ENCODE data around the gene PP2D1.
"Not testable (repeated sequence)": the region's sequence is repeated elsewhere in the genome, so short reads cannot be mapped to it uniquely, and the experiment has no call there.

Gene PP2D1

GRCh38 chr3:20040548-20041196 is 28.6 kb upstream of the PP2D1 start:
- in situ Hi-C loops (cut with MboI; ENCODE audit: low sequenced_read_pairs): no loop called here

DNA sequence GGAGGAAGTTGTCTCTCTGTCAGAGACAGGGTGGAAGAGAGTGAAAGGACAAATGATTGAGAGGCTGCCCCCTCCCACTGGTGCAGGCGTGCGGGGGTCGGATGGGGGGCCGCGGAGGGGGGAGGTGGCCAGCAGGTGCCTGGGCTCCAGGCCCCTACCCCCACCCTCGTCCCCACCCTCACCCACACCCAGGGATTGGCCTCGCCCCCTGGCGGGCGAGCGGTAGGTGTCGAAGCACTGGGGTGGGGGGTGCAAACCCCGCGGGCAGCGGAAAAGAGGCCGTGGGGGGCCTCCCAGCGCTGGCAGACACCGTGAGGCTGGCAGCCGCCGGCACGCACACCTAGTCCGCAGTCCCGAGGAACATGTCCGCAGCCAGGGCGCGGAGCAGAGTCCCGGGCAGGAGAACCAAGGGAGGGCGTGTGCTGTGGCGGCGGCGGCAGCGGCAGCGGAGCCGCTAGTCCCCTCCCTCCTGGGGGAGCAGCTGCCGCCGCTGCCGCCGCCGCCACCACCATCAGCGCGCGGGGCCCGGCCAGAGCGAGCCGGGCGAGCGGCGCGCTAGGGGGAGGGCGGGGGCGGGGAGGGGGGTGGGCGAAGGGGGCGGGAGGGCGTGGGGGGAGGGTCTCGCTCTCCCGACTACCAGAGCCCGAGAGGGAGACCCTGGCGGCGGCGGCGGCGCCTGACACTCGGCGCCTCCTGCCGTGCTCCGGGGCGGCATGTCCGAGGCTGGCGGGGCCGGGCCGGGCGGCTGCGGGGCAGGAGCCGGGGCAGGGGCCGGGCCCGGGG is 27.9 kb upstream of the PP2D1 start, which contains the start of gene KAT2B:
Gene KAT2B, plus strand, starts transcription at position 682 of the 783 bp plus-strand sequence. Its CDS starts 32 bp downstream, at position 714.
- in situ Hi-C loops (cut with MboI; ENCODE audit: low sequenced_read_pairs): no loop called here

- in situ Hi-C loops (cut with MboI; ENCODE audit: low sequenced_read_pairs): no loop called here
Measured at GRCh38 chr3:20039466-20039764, 27.4 kb upstream of the PP2D1 start.

GRCh38 chr3:20038699-20039465 is 26.8 kb upstream of the PP2D1 start:
- in situ Hi-C loops (cut with MboI; ENCODE audit: low sequenced_read_pairs): no loop called here

GRCh38 chr3:20037255-20037996 is 25.4 kb upstream of the PP2D1 start:
- in situ Hi-C loops (cut with MboI; ENCODE audit: low sequenced_read_pairs): no loop called here

- in situ Hi-C loops (cut with MboI; ENCODE audit: low sequenced_read_pairs): no loop called here
Measured at GRCh38 chr3:20035019-20035418, 23.0 kb upstream of the PP2D1 start.

DNA sequence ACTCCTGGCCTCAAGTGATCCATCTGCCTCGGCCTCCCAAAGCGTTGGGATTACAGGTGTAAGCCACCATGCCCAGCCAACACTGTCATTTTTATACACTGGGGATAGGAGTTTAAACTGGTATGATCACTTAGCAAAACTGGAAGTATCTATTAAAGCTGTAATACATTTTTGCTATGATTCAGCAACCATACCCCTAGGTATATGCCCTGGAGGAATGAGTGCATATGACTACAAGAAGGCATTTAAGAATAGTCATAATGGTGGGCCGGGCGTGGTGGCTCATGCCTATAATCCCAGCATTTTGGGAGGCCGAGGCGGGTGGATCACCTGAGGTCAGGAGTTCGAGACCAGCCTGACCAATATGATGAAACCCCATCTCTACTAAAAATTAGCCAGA is 19.9 kb upstream of the PP2D1 start:
- in situ Hi-C loops (cut with MboI; ENCODE audit: low sequenced_read_pairs): not testable (repeated sequence)

GRCh38 chr3:20028905-20029331 is 16.9 kb upstream of the PP2D1 start:
- in situ Hi-C loops (cut with MboI; ENCODE audit: low sequenced_read_pairs): no loop called here

- in situ Hi-C loops (cut with MboI; ENCODE audit: low sequenced_read_pairs): no loop called here
Measured at GRCh38 chr3:20027136-20027535, 15.1 kb upstream of the PP2D1 start.

DNA sequence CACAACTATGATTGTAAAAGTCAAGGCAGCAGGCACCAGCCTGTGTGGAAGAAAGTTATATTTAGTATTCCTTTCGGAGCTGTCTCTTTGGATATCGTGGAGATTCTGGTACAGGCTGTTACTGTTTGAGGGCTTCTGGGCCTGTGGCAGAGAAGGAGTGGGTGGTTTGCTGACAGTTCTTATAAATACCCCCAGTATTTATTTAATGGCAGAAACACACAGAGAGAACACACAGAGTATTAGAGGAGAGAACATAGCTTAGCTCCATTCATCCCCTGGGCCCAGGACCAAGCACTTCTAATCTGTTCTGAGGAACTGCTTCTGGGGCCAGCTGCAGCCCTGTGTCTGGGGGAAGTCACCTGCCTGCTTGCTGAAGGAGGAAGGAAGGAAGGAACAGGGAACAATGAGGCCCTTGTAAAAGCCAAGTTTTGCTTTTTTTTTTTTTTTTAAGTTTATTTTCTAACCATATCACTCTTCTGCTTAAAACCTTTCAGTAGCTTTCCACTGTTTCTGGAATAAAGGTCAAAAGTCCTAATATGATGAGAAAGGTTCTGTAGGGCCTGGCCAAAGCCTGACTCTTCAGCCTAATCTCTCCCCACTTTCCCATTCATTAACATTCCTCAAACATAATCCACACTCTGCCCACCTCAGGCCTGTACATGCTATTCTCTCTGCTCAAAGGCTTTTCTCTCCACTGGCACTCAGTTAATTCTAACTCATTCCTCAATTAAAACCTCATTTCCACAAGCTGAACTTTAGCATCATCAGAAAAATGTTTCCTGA is 11.8 kb upstream of the PP2D1 start:
- in situ Hi-C loops (cut with MboI; ENCODE audit: low sequenced_read_pairs): no loop called here

- in situ Hi-C loops (cut with MboI; ENCODE audit: low sequenced_read_pairs): no loop called here
Measured at GRCh38 chr3:20022954-20023622, 11.0 kb upstream of the PP2D1 start.

- in situ Hi-C loops (cut with MboI; ENCODE audit: low sequenced_read_pairs): not testable (repeated sequence)
Measured at GRCh38 chr3:20016076-20016475, 4.0 kb upstream of the PP2D1 start.

- in situ Hi-C loops (cut with MboI; ENCODE audit: low sequenced_read_pairs): no loop called here
Measured at GRCh38 chr3:20015525-20015924, 3.5 kb upstream of the PP2D1 start.

DNA sequence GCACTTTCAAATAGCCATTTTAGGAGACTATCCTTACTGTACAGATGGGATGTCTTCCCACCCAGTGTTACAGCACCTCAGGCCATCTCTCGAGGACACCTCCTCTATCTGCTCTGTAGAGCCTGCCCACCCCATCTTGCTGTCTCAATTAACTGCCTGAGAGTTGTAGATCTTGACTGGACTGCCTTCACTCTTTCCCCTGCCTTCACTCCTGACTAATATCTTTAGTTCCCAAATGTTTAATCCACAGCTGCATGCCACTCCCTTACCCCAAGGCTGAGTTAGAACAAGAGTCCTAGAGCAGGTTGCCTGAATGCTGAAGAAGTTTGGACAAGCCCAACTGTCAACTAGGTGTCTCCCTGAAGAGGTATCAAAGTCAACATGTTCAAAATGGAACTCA is 1.3 kb upstream of the PP2D1 start:
- in situ Hi-C loops (cut with MboI; ENCODE audit: low sequenced_read_pairs): no loop called here

GRCh38 chr3:20008646-20009045 is 3.4 kb downstream of the PP2D1 start:
- in situ Hi-C loops (cut with MboI; ENCODE audit: low sequenced_read_pairs): no loop called here

DNA sequence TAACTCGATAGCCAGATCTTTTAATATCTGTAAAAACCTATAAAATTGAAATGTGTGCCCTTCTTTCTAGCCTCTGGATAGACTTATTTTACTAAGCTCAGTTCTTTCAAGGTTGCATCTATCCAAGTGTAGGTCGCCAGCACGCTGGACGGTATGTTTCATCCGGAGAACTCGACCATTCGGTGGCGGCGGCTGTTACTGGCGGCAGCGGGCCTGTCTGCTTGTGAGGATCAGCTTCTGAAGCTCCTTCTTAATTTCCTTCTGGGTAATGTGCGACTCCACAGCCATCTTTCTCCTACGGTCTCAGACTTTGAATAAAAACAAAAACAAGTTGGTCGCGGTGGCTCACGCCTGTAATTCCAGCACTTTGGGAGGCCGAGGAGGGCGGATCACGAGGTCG is 4.1 kb downstream of the PP2D1 start:
- in situ Hi-C loops (cut with MboI; ENCODE audit: low sequenced_read_pairs): no loop called here

GRCh38 chr3:20001932-20002331 is 10.1 kb downstream of the PP2D1 start:
- in situ Hi-C loops (cut with MboI; ENCODE audit: low sequenced_read_pairs): no loop called here

GRCh38 chr3:19997502-19997901 is 14.6 kb downstream of the PP2D1 start:
- in situ Hi-C loops (cut with MboI; ENCODE audit: low sequenced_read_pairs): no loop called here

DNA sequence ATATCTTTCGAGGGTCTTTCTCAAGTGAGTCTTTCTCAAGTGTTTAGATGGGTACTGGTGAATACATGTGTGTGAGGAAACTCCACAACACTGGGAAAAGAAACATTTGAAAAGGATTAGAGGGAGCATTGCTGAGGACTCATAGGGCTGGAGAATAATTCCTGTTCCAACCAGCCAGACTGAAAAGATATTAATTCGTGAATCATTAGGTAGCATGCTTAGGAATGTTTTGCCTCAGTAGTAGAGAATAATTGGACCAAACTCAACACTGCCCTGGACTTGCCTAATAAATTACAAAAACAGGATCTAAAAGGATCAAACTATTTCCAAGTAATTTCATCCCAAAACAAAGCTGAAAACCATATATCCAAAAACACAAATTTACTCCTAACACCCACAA is 17.3 kb downstream of the PP2D1 start:
- in situ Hi-C loops (cut with MboI; ENCODE audit: low sequenced_read_pairs): no loop called here

GRCh38 chr3:19988904-19989303 is 23.2 kb downstream of the PP2D1 start:
- in situ Hi-C loops (cut with MboI; ENCODE audit: low sequenced_read_pairs): not testable (repeated sequence)
